Skeletal muscle cell (primary cell): ENCODE measurements around the gene METTL17.
"Not testable (repeated sequence)": the region's sequence is repeated elsewhere in the genome, so short reads cannot be mapped to it uniquely, and the experiment has no call there.

Experiments
- DNase-seq: peaks from one replicate; pipeline ENCODE4 v3.0.0-alpha.2; 2010; ENCODE audit warnings: low read depth
- H3K4me3 ChIP-seq: 2 replicates; pipeline ENCODE4 v1.5.1; 2011; ENCODE audit warnings: low read depth, mild to moderate bottlenecking, control low read depth, low read length, moderate library complexity

METTL17 gene

GRCh38 chr14:20988717-20989470 is 886 bp upstream of the METTL17 start:
- DNase-seq, result no peak
- H3K4me3 ChIP-seq, result peak overlapping the region; percentile 23

GRCh38 chr14:20989471-20989786 is 351 bp upstream of the METTL17 start:
- H3K4me3 ChIP-seq, result peak overlapping the region; percentile 96
- no peak for DNase-seq

- no peak for DNase-seq
- H3K4me3 ChIP-seq, result no peak overlapping the region
Observed at GRCh38 chr14:20996521-20996920, 6.7 kb downstream of the METTL17 start.

GRCh38 chr14:20997115-20997514 is 7.3 kb downstream of the METTL17 start:
- no peak for DNase-seq
- H3K4me3 ChIP-seq, result no peak overlapping the region

- H3K4me3 ChIP-seq, result no peak overlapping the region
- no peak for DNase-seq
Observed at GRCh38 chr14:20997564-20997963, 7.8 kb downstream of the METTL17 start.

- H3K4me3 ChIP-seq, result no peak overlapping the region
- no peak for DNase-seq
Observed at GRCh38 chr14:20998139-20998538, 8.4 kb downstream of the METTL17 start.

- DNase-seq, result peak; percentile 28
- H3K4me3 ChIP-seq, result no peak within 1 kb of the TSS
Observed at GRCh38 chr14:20998674-20999366, 9.0 kb downstream of the METTL17 start, which contains the start of gene SLC39A2. SLC39A2 (plus strand) TSS chr14:20999293; CDS start chr14:20999447, 154 bp downstream.

- DNase-seq, result no peak
- H3K4me3 ChIP-seq, result no peak overlapping the region
Observed at GRCh38 chr14:20999591-20999990, 9.8 kb downstream of the METTL17 start.

GRCh38 chr14:21001218-21001617 is 11.4 kb downstream of the METTL17 start:
- no peak overlapping the region for H3K4me3 ChIP-seq
- no peak for DNase-seq

- no peak for DNase-seq
- H3K4me3 ChIP-seq, result no peak overlapping the region
Observed at GRCh38 chr14:21003788-21004346, 14.1 kb downstream of the METTL17 start.

GRCh38 chr14:21009721-21010120 is 19.9 kb downstream of the METTL17 start:
- not testable (repeated sequence) for H3K4me3 ChIP-seq, DNase-seq

- DNase-seq, result no peak
- no peak overlapping the region for H3K4me3 ChIP-seq
Observed at GRCh38 chr14:21011136-21011535, 21.4 kb downstream of the METTL17 start.

GRCh38 chr14:21014761-21015190 is 25.0 kb downstream of the METTL17 start:
- peak; percentile 47 for DNase-seq
- no peak overlapping the region for H3K4me3 ChIP-seq

- H3K4me3 ChIP-seq, result no peak overlapping the region
- DNase-seq, result no peak
Observed at GRCh38 chr14:21015312-21015711, 25.5 kb downstream of the METTL17 start.

- no peak for DNase-seq
- H3K4me3 ChIP-seq, result no peak overlapping the region
Observed at GRCh38 chr14:21016413-21017190, 26.8 kb downstream of the METTL17 start.

GRCh38 chr14:21017528-21018245 is 27.9 kb downstream of the METTL17 start:
- DNase-seq, result no peak

GRCh38 chr14:21018286-21018685 is 28.5 kb downstream of the METTL17 start:
- no peak for DNase-seq
- H3K4me3 ChIP-seq, result no peak overlapping the region

More at GRCh38 chr14:21017528-21018245, 27.9 kb downstream of the METTL17 start:
- no peak overlapping the region for H3K4me3 ChIP-seq

- no peak for DNase-seq
- no peak overlapping the region for H3K4me3 ChIP-seq
Observed at GRCh38 chr14:21018781-21019180, 29.0 kb downstream of the METTL17 start.

GRCh38 chr14:21019366-21019765 is 29.6 kb downstream of the METTL17 start:
- H3K4me3 ChIP-seq, result no peak overlapping the region
- no peak for DNase-seq
